GM18867 (cell line): ENCODE results near the gene CDADC1.
"Not testable (repeated sequence)": the region's sequence is repeated elsewhere in the genome, so short reads cannot be mapped to it uniquely, and the experiment has no call there.

ENCODE experiments used
- ATAC-seq: cut with Tn5 transposase; IDR thresholded peaks from one replicate; pipeline ENCODE4 v1.9.1; 2021; ENCODE audit warnings: mild to moderate bottlenecking, moderate library complexity; ENCODE audit not compliant: unreplicated experiment

Gene CDADC1

DNA sequence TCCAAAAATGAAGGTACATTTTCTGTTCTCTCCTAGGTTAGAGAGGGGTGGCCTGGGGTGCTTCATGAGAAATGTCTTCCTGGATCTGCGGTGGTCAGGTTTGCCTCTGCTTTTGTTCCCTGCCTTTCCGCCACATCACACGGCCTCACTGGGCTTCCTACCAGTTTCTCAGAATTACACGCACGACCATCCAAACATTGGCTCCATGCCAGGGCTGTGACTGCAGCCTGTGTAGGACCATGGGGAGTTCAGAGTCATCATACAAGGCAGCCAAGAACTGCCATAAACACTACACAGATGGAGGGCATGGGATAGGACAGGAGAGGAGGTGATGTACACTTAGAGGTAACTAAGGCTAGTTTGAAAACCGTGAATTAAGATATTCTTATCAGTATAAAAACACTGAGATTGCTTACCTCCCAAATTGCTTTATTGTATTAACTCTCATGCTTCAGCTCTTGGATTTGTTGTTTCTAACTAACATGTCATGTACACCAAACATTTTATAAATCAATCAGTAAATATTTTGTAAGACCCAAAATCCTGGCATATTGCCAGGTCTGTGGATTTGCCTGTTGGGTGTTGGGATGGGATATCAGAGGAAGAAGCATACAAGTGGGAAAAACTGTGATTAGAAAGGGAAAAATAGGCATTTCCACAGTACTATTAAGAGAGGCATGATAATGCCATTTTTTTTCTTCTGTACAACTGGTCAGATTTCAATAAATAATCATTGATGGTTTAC lies 45.2 kb downstream of the CDADC1 start:
- ATAC-seq = no peak

DNA sequence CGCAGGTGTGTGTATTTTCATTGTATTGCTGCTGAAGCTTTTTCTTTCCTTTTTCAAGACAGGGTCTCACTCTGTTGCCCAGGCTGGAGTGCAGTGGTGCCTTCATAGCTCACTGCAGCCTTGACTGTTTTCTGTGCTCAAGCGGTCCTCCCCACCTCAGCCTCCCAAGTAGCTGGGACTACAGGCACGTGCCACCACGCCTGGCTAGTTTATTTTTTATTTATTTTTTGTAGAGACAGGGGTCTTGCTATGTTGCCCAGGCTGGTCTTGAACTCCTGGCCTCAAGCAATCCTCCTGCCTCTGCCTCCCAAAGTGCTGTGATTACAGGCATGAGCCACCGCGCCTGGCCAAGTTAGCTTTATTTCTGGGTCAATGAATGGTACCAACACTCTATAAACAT lies 47.0 kb downstream of the CDADC1 start:
- ATAC-seq = not testable (repeated sequence)

DNA sequence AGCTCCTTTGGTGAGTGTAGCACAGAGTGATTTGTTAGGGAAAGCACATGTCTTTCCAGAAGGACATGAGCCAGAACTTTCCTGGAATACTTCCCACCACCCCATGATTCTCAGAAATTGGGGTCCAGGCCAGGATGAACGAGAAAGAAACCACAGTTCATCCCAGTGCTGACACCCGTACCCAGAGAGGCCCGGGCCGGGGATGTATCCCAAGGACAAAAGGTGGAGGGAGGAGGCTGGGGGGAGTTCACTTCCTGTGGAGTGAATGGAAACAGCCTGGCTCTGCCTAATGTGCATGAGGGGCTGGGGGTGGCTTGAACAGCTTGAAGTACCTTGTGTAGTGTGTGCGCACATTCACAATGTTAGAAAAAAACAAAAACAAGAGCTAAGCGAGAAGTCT lies 47.5 kb downstream of the CDADC1 start:
- ATAC-seq = no peak

DNA sequence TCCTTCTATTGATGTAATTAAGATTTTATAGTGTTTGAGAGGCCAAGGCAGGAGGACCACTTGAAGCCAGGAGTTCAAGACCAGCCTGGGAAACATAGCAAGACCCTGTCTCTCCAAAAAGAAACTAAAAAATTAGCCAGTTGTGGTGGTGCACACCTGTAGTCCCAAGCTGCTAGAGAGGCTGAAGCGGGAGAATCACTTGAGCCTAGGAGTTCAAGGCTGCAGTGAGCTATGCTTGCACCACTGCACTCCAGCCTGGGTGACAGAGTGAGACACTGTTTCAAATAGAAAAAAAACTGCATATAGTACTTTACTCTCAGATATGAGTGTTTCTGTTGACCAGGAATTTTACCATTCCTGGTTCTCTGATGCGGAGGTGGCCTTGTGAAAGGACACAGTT lies 48.9 kb downstream of the CDADC1 start:
- no peak for ATAC-seq

DNA sequence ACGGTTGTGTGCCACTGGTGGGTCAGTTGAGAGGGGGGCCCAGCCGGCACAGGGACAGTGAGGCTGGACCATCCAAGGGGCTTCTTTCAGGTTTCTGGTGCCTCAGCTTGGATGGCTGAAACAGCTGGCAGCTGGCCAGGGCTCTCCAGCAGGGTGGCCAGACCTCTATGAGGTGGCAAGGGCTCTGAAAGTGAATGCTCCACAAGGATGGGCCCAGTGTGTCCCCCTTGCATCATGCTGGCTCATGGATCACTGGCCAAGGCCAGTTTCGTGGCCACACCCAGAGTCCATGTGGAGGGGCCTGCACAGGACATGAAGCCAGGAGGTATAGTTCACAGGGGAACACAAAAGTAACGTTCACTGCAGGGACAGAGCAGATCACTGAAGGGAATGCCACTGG lies 49.6 kb downstream of the CDADC1 start:
- ATAC-seq = no peak

DNA sequence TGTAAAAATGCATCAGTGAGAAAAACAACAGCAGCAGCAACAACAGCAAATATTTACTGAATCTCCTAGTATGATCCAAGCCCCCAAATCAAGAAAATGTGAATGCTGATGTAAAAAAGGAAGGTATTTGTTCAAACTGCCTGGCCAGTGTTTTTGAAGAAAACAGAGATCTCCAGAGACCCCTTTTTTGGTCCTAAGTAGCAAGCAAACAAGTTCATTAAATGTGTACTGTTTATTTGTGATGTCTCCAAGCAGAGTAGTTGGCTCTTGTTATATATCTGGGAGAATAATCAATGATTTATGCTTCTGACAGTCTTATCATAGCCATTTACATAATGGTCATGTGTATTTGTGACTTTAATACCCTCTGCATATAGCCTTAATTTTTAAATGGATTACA lies 50.7 kb downstream of the CDADC1 start:
- no peak for ATAC-seq

DNA sequence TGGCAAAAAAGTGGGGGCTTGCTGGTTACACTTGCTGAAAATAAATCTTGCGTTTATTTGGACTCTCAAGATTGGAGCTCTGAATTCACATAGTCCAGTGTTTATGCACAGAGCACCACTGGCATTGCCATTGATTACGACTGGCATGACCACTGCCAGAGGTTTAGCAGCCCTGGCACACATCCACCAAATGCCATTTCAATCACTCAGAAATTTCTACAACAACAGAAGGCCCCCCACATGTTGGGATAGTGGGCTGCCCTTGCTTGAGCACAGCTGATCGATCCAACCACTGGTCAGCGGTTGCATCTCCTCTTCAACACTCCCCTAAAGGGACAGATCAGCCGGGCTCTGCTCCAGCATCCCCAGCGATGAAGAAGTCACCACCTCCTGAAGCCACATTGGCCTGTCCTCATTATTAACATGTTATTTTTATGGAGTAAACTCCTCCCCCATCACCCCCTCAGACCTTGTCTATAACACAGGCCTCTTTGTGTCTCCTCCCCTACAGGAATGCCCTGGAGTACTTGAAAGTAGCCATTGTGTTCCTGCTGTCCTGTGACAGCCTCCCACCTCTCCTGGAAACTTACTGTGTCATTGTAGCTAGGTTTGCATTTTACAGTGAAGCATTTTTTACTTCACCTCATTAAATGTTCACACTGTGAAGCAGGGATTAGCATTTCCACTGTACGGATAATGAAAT lies 51.3 kb downstream of the CDADC1 start:
- ATAC-seq = no peak

DNA sequence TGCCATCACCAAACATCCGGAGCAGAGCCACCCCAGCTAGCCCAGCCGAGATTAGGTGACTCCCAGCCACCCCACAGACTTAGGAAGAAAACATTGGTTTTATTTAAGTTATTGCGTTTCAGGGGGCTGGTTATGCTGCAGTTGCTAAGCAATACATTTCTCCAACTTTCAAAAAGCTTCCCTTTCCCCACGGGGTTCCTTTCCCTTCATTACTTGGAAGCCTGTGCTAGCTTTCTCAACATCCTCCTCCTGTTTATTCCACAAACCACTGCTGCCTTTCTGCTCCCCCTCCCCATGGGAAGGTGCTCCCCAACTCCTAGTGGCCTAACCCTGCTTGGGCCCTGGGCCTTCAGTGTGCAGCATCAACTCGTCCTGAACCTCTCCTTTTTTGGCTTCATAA lies 52.6 kb downstream of the CDADC1 start:
- no peak for ATAC-seq

DNA sequence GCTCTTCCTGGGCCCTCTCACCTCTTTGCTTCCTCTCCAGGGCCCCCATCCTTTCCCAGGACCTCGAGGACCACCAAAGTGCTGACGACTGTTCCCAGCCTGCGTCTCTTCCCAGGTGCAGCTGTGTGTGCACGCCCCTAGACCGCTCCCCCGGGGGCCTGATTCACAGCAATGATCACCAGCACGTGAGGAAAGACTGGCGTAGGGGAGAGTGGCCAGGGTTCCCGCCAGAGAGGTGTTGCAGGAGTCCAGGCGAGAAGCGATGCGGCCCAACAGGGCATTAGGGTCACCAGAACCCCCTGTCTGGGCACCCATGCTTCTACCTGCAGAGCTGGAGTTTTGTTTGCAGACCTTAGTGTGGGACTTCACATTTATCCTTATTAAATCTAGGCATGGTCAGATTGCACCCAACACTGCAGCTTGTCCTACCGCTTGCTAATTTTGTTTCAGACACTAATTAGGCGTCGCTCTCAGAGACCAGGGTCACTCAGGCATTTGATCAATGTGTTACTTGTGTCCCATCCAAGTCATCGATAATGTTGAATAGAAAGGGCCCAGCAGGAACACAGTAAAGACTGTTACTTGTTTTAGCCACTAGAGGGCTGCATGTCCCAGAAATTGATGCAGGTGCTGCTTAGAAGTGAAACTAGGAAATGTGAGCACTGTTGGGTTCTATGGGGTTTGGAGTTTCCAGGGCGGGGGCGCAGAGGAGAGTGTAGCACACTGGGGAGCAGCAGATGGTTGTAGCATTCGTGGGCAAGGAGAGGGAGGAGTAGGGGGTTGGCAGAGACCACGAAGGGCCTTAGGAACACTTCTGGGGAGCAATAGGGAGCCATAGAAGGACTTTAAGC lies 53.2 kb downstream of the CDADC1 start:
- ATAC-seq = peak; percentile 92

DNA sequence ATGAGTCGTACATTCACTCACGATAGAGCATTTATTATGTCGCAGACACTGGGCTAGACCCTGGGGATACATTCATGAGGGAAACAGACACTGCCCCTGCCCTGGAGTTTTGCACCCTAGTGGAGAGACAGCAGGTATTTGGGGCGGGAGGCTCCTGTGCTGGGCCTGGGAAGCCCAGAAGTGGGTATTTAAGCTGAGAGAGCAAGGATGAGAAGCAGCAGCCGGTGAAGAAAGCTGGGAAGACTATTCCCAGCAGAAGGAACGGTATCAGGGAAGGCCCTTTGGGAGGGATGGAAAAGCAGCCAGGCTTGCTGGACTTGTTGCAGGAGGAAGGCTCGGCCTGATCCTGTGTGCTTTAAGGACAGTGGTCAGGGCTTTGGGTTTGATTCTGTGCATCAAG lies 54.5 kb downstream of the CDADC1 start:
- ATAC-seq = no peak

DNA sequence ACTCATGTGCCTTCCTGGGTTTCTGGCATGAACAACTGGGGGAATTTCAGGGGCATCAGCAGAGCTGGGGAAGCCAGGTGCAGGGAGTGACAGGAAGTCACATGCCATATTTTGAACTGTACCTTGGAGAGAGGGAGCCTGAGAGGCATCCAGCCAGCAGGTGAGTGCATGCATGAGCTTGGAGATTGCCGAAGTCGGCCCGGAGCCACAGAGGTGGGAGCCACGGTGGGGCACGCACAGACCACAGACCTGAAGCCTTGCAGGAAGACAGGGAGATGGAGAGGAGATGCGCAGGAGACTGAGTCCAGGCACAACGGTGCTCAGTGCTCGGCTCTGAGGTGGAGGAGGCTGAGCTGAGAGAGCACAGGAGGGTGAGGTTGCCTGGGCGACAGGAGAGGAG lies 55.1 kb downstream of the CDADC1 start:
- ATAC-seq = no peak

DNA sequence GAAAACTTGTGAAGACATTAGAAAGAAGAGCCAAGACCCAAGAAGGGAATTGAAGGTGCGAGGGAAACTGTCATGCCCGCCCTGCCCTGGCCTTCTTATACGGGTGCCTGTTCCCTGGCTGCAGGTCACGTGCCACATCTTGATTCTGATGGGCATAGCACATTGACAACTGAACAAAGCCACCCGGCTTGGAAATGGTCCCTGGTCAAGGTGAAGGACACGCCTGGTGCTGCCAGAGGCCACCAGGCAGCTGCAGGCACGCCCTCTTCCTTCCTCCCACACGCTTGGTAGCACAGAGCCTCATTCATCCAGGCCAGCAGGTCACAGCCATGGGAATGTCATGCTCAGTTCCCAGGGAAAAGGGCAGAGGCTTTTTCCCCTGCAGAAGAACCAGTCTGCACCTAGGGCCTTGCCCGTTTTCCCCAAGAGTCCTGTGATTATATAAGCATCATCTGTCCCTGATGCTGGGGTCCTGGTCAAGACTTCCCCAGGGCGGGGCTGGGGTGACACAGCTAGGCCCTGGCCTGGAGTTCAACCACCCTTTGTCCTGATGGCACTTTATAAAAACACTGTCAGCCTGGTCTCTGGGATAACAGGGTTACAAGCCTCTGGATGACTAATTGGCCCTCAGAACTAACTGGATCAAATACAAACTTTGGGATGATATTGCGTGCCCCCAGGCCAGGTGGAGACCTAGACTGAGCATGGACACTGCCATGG lies 56.0 kb downstream of the CDADC1 start:
- ATAC-seq = no peak

DNA sequence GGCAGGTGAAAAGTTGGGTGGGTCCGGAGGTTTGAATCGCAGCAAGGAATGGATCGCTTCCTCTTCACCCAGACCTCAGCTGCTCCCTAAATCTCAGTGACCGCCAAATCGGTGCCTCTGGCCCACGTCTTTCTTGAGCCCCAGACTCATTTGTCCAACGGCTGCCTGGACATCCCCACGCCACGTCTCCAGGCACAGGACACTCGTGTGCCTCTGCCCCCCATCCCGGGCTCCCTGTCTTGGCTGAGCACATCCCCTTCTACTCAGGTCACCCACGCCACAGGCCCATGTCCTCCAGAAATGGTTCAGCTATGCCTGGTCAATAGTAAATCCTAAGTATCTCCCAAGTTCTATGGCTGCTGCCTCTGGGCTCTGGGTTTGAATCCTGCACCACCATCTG lies 56.6 kb downstream of the CDADC1 start:
- no peak for ATAC-seq

DNA sequence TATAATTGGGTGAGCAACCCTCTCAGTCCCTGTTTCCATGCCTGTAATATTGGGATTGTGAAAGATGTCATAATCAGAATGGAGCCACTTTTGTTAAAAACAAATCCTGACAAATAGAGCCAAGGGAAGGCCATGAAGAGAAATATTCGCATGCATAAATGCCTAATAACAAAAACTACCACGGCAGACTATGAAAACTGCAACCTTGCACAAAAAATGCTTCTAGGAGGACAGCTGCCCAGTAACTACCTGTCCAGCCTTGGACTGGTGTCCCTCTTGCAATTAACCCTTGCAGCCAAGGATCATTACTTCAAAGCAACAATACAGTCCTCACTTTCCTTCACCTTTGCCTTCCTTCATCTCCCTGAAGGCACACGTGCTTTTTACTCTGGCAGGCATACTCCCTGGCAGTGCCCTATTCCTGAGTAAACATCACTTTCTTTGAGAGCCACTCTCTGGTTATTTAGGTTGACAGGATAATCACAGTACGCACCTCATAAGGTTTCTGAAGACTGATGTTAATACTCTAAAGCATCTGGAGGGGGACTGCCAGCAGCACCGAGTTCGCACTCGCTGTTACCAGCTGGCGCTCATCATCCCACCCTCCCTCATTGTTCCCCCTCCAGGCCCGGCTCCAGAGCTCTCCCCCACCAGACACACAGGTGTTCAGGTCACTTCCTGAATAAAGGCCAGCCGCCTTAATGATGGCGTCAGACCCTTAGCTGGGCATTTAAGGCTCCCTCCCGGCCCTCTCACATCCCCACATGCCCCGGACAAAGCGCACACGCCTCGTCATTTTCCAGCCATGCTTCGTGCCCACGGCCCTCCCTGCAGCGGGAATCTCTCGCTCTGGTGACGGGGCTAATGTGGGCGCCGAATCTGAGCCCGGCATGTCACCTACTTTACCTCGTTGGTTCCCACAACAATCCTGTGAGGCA lies 57.3 kb downstream of the CDADC1 start:
- ATAC-seq = no peak

DNA sequence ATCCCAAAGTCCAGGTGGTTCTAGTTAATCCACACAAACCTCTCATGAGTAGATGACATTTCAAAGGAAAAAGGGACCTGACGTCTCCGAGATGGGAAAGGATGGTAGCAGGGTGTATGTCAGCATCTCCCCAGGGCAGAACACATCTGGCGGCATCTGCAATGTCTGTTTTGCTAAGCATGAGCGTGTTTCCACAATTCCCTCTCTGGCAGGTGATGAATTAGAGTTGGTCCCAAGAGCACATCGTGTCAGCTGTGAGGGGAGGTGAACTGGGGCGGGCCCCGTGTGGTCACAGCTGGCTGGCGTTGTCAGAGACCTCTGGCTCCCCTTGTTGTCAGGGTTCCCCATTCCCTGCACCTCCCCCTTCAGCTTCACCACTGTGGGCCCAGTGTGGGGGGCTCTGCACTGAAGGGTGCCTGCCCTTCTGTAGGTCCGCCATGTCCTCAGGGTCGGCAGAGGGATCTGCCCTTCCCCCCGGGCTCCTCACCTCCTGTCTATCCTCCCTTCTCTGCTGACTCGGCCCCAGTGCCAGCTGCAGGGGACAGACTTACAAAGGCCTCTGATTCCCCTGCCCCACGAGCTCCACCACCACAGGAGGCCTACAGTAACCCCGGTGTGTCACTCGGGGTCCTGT lies 58.2 kb downstream of the CDADC1 start:
- no peak for ATAC-seq

DNA sequence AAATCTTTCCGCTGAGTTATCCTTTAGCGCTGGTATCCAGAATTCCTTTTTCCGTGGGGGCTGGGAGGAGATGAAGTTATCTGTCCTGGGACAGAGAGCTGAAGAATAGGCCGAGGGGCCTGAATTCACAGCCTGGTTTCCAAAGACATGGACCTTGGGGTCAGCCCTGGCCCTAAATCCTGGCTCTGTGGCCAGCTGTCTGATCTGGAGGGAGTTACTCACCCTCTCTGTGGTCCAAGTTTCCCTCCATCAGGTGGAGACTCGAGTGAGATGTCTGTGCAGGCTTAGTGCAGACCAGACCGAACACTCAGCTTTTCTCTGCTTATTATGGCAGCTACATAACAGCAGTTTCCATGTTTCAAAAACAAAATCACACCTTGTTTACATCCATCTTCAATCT lies 59.6 kb downstream of the CDADC1 start:
- no peak for ATAC-seq

DNA sequence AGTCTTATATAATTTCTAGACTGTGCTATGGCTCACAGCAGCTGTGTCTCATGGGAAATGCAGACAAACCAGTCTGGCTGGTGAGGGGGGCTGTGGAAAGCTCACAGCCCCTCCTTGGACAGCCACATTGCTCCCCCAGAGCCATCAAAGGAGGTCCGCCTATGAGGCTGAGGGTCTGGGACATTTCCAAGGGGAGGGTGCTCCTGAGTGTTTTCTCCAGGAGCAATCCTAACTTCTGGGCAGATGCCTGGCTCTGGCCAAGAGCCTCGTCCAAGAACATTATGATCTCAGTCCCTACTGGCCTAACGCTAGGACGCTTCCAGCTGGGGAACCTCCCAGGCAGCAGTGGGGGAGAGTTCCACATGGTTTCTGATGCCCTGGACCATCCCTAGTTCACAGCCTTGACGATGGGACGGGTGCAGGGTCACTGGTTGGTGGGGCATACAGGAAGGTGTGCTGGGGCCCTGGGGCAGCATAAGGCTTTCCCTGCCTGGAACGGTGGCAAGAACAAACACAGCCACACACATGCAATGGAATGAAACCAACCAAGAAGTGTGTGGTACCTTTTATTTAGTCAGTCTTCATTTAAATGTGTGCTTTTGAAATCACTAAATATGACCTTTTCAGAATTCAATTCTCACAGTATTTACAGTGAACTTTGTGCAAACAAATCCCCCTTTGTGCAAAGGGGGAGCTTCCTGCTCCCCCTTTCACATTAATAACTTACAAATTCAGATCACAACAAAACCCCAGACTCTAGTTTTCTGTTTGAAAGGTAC lies 60.6 kb downstream of the CDADC1 start:
- ATAC-seq = no peak

DNA sequence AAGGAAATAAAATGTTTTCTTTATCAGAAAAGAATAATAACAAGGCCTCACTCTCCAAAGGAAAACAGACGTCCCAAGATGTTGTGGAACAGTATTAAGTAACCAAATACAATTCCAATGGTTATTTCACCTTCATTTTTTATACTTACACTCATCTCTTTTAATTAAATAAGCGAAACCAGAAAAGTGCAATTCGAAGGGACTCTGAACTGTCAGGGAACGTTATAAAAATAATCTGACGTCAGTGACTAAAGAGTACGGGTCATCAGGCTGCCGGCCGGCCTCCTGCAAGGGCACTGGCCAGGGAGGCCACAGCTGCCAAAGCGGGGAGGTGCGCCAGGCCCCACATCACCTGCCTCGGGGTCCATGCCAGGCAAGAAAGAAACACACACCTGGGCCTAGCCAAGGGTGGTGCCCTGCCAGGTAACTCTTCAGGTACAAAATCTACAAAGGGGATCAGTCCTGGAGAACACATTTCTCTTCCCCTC lies 61.2 kb downstream of the CDADC1 start:
- no peak for ATAC-seq

DNA sequence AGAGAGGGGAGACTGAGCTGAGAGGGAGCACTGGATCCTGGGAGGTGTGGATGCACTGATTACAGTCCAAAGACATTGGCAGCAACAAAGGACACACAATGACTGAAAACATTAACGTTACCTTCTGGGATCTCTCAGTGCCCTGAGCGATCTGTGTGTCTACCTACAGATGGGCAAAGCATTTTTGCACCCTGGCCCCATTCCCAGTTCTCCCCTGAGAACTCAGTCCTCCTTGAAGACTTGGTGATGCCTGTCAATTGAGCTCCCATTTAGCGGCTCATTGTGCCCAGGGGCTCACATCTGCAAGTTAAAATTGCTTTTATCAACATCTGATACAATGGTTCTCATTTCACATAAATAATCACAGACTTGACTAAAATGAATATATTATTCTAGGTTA lies 62.5 kb downstream of the CDADC1 start:
- ATAC-seq = no peak
